B cell (primary cell): ENCODE measurements around the gene AK8. TPM values are rescaled to one million over a fixed set of nuclear protein-coding genes. Genes with fewer than 3 reads are reported as not detected.

Experiments used
- ATAC-seq: fragments of 200-7000 bp; cut with Tn5 transposase; one replicate; pipeline ENCODE4 v1.10.0; 2021; ENCODE audit warnings: low read depth, mild to moderate bottlenecking, moderate number of reproducible peaks, moderate library complexity
- CTCF ChIA-PET: fragments of 350-600 bp; sonication (Branson Sonifier 250); formaldehyde crosslinking; loops from one replicate; lab custom pipeline; 2021; ENCODE audit warnings: antibody characterized with exemption, inconsistent platforms; lab: Charles Lee
- POLR2A ChIA-PET: fragments of 350-600 bp; sonication (Branson Sonifier 250); formaldehyde crosslinking; loops from one replicate; lab custom pipeline; 2021; ENCODE audit warnings: antibody characterized with exemption; lab: Charles Lee
- DNase-seq: peaks from one replicate; pipeline ENCODE4 v3.0.0; 2013
- H2AFZ ChIP-seq: 2 replicates; pipeline ENCODE4 v1.6.1; 2012; ENCODE audit warnings: mild to moderate bottlenecking, low read depth, low read length; ENCODE audit not compliant: insufficient read depth, poor library complexity, severe bottlenecking
- H3K27ac ChIP-seq, 2 donors: 1 replicate in 1 of 2; 2 replicates in 1 of 2; pipeline ENCODE4 v1.5.1; 2012 to 2013; ENCODE audit warnings: low read length in 2 of 2, mild to moderate bottlenecking in 2 of 2, moderate library complexity in 1 of 2
- H3K27me3 ChIP-seq, 4 experiments: fragments of 200-600 bp in 1 of 4; sonication (generic) in 1 of 4; replicated peaks in 1 of 4; 1 replicate in 2 of 4; 2 replicates in 2 of 4; pipeline versions ENCODE4 v1.6.1 to v1.7.0; 2013 to 2016; ENCODE audit warnings: low read length in 3 of 4, mild to moderate bottlenecking in 2 of 4, mixed read lengths in 1 of 4, moderate library complexity in 1 of 4; ENCODE audit not compliant: insufficient read depth in 4 of 4, control insufficient read depth in 3 of 4; ENCODE audit errors: control extremely low read depth in 1 of 4
- H3K36me3 ChIP-seq, 2 experiments: replicated peaks in 1 of 2; 1 replicate in 1 of 2; 2 replicates in 1 of 2; pipeline versions ENCODE4 v1.6.1 to v1.7.1; 2013; ENCODE audit warnings: low read length in 1 of 2; ENCODE audit not compliant: insufficient read depth in 2 of 2, control insufficient read depth in 1 of 2; ENCODE audit errors: control extremely low read depth in 1 of 2, extremely low read depth in 1 of 2
- H3K4me1 ChIP-seq, 2 donors: fragments of 200-600 bp in 1 of 2; sonication (generic) in 1 of 2; 1 replicate in 1 of 2; 2 replicates in 1 of 2; pipeline versions ENCODE4 v1.5.1 to v1.6.1; 2013 to 2017; ENCODE audit warnings: low read length in 2 of 2; ENCODE audit not compliant: control insufficient read depth in 2 of 2, insufficient read depth in 2 of 2
- H3K4me2 ChIP-seq: replicated peaks from 2 replicates; pipeline ENCODE3; 2012; ENCODE audit warnings: mild to moderate bottlenecking, low read depth, low read length; ENCODE audit not compliant: poor library complexity, severe bottlenecking
- H3K4me3 ChIP-seq, 5 experiments: fragments of 200-600 bp in 1 of 5; sonication (generic) in 1 of 5; 1 replicate in 3 of 5; 2 replicates in 2 of 5; pipeline versions ENCODE4 v1.5.1 to v1.7.0; 2011 to 2016; ENCODE audit warnings: low read length in 4 of 5, mild to moderate bottlenecking in 4 of 5, low read depth in 2 of 5, control low read depth in 1 of 5, moderate library complexity in 1 of 5; ENCODE audit not compliant: insufficient read depth in 1 of 5; ENCODE audit errors: control extremely low read depth in 1 of 5, extremely low read depth in 1 of 5
- H3K79me2 ChIP-seq: fragments of 200-600 bp; sonication (generic); one replicate; pipeline ENCODE4 v1.6.0; 2016; ENCODE audit warnings: low read length; ENCODE audit not compliant: control insufficient read depth, insufficient read depth
- H3K9ac ChIP-seq: fragments of 200-600 bp; sonication (generic); 2 replicates; pipeline ENCODE4 v1.6.1; 2017; ENCODE audit warnings: mild to moderate bottlenecking, low read length, moderate library complexity
- H3K9me3 ChIP-seq, 3 donors: one replicate each; pipeline versions ENCODE4 v1.6.1 to v1.7.1; 2013; ENCODE audit warnings: low read length in 2 of 3; ENCODE audit not compliant: control insufficient read depth in 2 of 3, insufficient read depth in 1 of 3; ENCODE audit errors: control extremely low read depth in 1 of 3
- H4K20me1 ChIP-seq: 2 replicates; pipeline ENCODE4 v1.6.0; 2012; ENCODE audit warnings: mild to moderate bottlenecking, low read length; ENCODE audit not compliant: insufficient read depth, control insufficient read depth, poor library complexity, severe bottlenecking
- H3K27ac Mint-ChIP-seq: one replicate; pipeline ENCODE4 v1.8.0; 2021; ENCODE audit warnings: mixed read lengths
- H3K27me3 Mint-ChIP-seq: one replicate; pipeline ENCODE4 v1.8.0; 2021; ENCODE audit warnings: mixed read lengths
- H3K4me1 Mint-ChIP-seq: one replicate; pipeline ENCODE4 v1.8.0; 2021; ENCODE audit warnings: mixed read lengths
- H3K4me3 Mint-ChIP-seq: one replicate; pipeline ENCODE4 v1.8.0; 2021; ENCODE audit warnings: mixed read lengths
- H3K9me3 Mint-ChIP-seq: one replicate; pipeline ENCODE4 v1.8.0; 2022; ENCODE audit warnings: mixed read lengths; ENCODE audit not compliant: insufficient read depth
- CTCF ChIP-seq: fragments of 200-600 bp; IDR thresholded peaks from one replicate; pipeline ENCODE4 v1.8.0; 2022; ENCODE audit warnings: antibody characterized with exemption, mild to moderate bottlenecking
- EZH2 ChIP-seq: IDR thresholded peaks from 2 replicates; pipeline ENCODE4 v1.6.1; 2012; ENCODE audit warnings: borderline replicate concordance, low read depth, mild to moderate bottlenecking, moderate library complexity, low read length; ENCODE audit not compliant: insufficient read depth, poor library complexity, severe bottlenecking
- WGBS: methylation state at CpG from one replicate; pipeline ENCODE4 v1.1.5; 2013; ENCODE audit warnings: missing lambda C conversion rate; ENCODE audit not compliant: insufficient coverage; 5-methylcytosine and 5-hydroxymethylcytosine counted together
- intact Hi-C: fragments of 100-400 bp; cut with micrococcal nuclease; formaldehyde crosslinking; loops from one replicate; pipeline ENCODE4 v1.10.0; 2022
- polyA plus RNA-seq: library from polyadenylated mRNA; depleted of rRNA; stranded (reverse); fragments of >200 nt; gene quantifications from 2 replicates; pipeline ENCODE4 v1.2.3, GENCODE V29; 2012
- total RNA-seq, 2 donors: library from RNA; stranded (reverse); fragments of 120-200 nt in 1 of 2; gene quantifications; 1 replicate in 1 of 2; 2 replicates in 1 of 2; pipeline versions ENCODE4 v1.2.3 to v1.2.4, GENCODE V29; 2013 to 2022

Gene AK8
- total and polyA plus RNA-seq, 2 donors (not counting 1 experiment from before 2014, with no cell fraction given): 1.9 to 8.6 TPM

GRCh38 chr9:132878695-132879456 lies 792 bp upstream of the AK8 start, which contains the start of gene SPACA9:
Gene SPACA9, plus strand, starts transcription at chr9:132878898. Its CDS starts 5,050 bp downstream, at chr9:132883948.
- ChIA-PET CTCF (interaction anchor here (0.9 to 2.9 kb wide), 6 partner anchors 9 to 99 kb away, joined by 3 to 30 read pairs (median 4); no protein-coding TSS in a partner anchor), POLR2A (interaction anchor here (0.6 to 1.0 kb wide), 4 partner anchors 9 to 1082 kb away, joined by 3 to 12 read pairs (median 6); no protein-coding TSS in a partner anchor)
- peak; percentile 48 for ATAC-seq
- Histone ChIP-seq H3K4me3 (peak within 1 kb of the TSS; percentile 64 to 99 (median 94)), H3K4me2 (peak within 1 kb of the TSS; percentile 96), H4K20me1 (no peaks in the 10 kb centered on the region), H3K27ac (peak within 1 kb of the TSS; percentile 51 to 81), H3K9ac (peak within 1 kb of the TSS; percentile 98), H3K27me3 (no peaks in the 10 kb centered on the region), H3K36me3 (no peaks in the 10 kb centered on the region), H3K79me2 (no peaks in the 10 kb centered on the region), H2AFZ (peak within 1 kb of the TSS; percentile 100), H3K4me1 (peaks cover 16 to 29% of the 10 kb centered on the region in 2 donors), H3K9me3 (no peaks in the 10 kb centered on the region)
- H3K27me3 Mint-ChIP-seq: no peaks in the 10 kb centered on the region
- peak; percentile 49 for DNase-seq
- 28% methylated on average over 29 of the region's 42 CpGs for WGBS
- no peaks in the 10 kb centered on the region for H3K9me3 Mint-ChIP-seq
- peak within 1 kb of the TSS; percentile 89 for H3K4me3 Mint-ChIP-seq
- no peak for TF ChIP-seq EZH2
- no peak for TF ChIP-seq CTCF
- H3K27ac Mint-ChIP-seq: peak within 1 kb of the TSS; percentile 91
- intact Hi-C loops: loop anchor here (1.0 to 2.0 kb wide), 3 partner anchors 9 to 66 kb away; partner anchors contain the start of gene TSC1
- H3K4me1 Mint-ChIP-seq: peaks cover 21% of the 10 kb centered on the region

GRCh38 chr9:132877458-132877823 lies 643 bp downstream of the AK8 start:
- Mint-ChIP-seq H3K27me3 (no peaks in the 10 kb centered on the region), H3K9me3 (no peaks in the 10 kb centered on the region), H3K4me1 (peaks cover 24% of the 10 kb centered on the region), H3K4me3 (peak overlapping the region; percentile 79), H3K27ac (peak overlapping the region; percentile 76)
- ChIA-PET CTCF (interaction anchor here (1.2 to 1.8 kb wide), 2 partner anchors 24 to 108 kb away, joined by 4 to 6 read pairs; no protein-coding TSS in a partner anchor), POLR2A (interaction anchor here (0.8 kb wide), 1 partner anchor 26 kb away, joined by 3 read pairs; no protein-coding TSS in a partner anchor)
- Histone ChIP-seq H2AFZ (peak overlapping the region; percentile 100), H3K4me3 (peak overlapping the region; percentile 26 to 99 (median 94)), H3K4me2 (peak overlapping the region; percentile 96), H3K36me3 (no peaks in the 10 kb centered on the region), H3K4me1 (peaks cover 16 to 29% of the 10 kb centered on the region in 2 donors), H3K27ac (no peak overlapping the region), H4K20me1 (no peaks in the 10 kb centered on the region), H3K9me3 (no peaks in the 10 kb centered on the region), H3K9ac (peak overlapping the region; percentile 98), H3K27me3 (no peaks in the 10 kb centered on the region), H3K79me2 (no peaks in the 10 kb centered on the region)
- WGBS: 73% methylated on average over 14 of the region's 14 CpGs
- ATAC-seq: no peak
- no peak for DNase-seq
- intact Hi-C loops: no loop called here
- TF ChIP-seq CTCF (no peak), EZH2 (no peak)
